ENCODE data around the gene CHST9.
"Not testable (repeated sequence)": the region's sequence is repeated elsewhere in the genome, so short reads cannot be mapped to it uniquely, and the experiment has no call there.

CHST9 gene

DNA sequence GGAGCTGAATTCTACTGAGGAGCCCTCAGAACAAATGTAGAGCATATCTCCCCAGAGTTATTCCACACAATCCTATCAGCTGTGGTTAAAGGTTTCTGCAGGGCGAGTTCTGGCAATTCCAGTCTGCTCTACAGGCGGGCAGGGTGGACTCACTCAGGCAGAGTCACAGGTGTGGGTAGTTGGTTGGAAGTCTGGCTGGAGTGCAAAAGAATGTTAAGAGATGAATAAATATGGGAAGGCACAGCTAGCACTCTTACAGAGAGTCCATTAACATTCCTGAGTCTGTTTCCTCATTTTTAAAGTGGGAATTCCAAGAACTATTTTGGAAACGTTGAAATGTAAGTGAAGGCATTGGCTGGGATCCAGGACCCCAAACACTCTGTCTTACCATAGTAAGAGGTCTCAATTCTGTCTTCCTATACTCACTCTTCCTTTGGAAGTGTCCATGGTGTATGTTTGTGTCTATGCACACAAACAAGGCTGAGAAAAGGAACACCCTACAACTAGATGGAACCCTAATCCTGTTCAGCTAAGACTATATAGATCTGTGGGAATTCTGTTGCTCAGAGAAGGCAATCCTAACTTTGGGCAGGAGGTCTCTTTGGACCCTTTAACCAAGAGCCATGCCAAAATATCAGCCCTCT lies 256.3 kb downstream of the CHST9 start:
- DNase-seq (ENCODE audit: low read depth), result no peak

DNA sequence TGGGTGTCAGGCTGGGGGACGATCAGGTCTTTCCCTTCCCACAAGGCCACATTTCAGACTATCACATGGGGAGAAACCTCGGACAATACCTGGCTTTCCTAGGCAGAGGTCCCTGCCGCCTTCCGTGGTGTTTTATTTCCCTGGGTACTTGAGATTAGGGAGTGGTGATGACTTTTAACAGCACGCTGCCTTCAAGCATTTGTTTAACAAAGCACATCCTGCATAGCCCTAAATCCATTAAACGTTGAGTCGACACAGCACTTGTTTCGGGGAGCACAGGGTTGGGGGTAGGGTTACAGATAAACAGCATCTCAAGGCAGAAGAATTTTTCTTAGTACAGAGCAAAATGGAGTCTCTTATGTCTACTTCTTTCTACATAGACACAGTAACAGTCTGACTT lies 257.3 kb downstream of the CHST9 start:
- not testable (repeated sequence) for DNase-seq (ENCODE audit: low read depth)

DNA sequence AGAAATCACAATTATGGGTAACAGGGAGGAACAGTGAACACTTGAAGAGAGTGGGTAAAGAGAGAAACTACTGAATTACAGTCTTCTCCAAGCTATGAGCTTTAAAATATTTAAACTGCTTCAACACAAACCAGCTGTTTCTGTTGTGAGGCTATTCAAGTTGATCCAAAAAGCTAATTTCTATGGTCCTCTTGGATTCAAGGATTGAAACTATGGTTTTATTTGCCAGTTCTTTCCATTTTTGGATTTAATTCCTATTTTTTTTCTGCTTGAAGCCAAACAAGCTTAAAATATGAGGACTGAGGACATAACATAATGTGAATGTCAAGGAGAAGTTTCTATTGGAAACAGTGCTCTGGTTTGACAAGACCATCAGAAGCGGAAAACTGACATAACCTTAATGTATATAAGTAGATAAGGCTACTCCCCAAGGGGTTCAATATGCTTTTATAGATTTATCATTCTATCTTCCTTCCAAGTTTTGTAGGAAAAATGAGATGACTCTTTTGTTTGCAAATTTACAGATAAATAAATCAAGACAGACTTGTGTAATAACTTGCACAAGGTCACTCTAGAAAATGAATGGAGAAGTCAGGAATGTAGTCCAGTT lies 258.9 kb downstream of the CHST9 start:
- DNase-seq (ENCODE audit: low read depth), result no peak

DNA sequence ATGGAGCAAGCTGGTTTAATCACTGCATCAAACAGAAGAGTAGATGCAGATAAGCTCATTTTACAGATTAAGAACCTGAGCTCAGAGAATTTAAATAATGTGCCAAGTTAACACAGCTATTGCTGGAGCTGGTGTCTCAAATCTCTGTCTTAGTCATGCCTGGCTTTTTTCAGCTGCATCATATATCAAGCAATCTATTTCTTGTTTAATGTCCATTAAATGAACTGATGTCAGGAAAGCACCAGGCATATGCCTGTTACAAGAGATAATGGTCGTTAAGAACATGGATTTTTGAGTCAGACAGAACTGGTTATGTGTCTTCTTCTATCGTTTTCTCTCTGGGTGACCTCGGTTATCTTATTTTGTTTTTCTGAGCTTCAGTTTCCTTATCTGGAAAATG lies 259.8 kb downstream of the CHST9 start:
- DNase-seq (ENCODE audit: low read depth), result no peak

DNA sequence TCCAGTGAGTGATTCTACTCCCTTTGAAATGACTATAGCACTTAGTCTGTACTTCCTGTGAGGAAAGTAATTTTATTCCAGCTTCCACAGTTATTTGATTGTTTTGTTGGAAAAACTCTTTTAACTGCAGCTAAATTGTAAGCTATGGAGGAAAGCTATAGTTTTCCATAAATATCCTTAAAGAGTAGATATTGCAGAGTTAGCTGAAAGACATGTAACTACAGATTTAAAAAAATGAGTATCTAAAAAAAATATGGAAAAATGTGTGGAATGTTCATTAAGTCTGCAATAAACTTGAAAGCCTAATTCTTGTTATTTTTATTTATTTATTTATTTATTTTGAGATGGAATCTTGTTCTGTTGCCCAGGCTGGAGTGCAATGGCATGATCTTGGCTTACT lies 262.8 kb downstream of the CHST9 start:
- no peak for DNase-seq (ENCODE audit: low read depth)

DNA sequence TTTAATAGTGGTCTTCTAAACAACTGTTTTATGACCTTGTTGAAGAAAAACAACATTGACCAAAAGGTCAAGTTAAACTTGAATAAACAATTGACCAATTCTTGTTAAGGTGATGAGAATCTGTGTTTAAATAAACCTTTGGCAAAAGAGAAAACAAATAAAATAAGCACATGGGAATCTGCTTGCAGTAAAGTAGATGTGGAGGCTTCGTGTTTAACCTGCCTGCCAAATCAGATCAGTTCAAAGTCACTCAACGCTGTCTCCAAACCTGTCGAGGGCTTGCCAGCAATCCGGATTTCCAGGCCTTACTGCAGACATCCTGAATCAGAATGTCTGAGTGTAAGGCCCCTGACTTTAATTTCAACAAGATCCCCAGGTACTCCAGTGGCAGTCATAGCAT lies 264.5 kb downstream of the CHST9 start:
- DNase-seq (ENCODE audit: low read depth), result no peak

DNA sequence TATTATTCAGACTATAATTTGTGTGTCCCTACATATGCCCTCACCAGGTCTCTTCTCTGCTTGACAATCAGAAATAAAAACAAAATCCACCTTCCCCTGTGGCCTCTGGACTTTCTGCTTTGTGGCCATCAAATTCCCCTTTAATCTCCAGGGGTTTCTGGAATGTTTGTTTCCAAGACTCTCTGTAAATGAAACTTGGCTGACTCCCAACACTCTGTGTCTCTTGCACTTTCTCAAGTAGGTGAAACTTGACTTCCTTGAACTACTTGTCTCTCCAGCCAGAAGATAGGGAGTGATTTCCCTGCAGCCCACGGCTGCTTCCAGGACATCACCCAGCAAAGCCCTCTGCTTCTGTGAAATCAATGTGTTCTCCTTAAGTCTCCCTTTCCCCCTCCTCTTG lies 265.5 kb downstream of the CHST9 start:
- no peak for DNase-seq (ENCODE audit: low read depth)

DNA sequence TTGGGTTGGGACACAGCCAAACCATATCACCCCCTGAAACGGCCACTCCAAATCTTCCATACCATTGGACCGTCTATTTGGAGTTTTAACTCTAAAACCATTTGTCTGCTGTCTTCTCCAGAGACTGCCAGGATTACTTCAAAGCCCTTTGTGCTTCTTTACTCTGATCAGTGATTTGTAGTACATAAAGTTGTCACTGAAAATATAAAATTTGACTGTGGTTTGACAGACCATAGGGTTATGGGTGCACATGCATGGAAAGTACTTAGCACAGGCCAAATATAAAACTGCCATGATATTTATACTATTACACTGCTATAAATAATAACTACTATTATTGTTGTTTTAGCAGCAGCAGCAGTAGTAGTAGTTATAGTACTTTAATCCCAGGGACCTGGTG lies 265.9 kb downstream of the CHST9 start:
- DNase-seq (ENCODE audit: low read depth), result no peak

DNA sequence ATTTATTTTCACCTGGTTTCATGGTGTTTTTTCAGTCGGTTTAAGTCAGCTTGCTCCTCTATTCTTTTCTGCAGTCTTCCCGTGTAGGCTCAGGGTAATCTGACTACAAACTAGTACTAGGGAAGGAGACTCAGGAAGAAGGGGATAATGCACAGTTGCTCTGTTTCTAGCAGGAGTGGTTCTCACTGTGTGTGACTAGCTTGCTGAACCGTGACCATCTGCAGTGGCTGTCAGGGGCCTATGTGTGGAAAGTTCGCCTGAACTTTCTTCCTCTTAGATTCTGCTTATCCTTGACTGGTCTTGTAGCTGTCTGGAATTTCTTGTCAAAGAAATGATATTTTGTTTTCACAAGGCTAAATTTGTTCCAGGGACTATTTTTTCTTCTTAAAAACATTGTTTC lies 273.3 kb downstream of the CHST9 start:
- DNase-seq (ENCODE audit: low read depth), result no peak

DNA sequence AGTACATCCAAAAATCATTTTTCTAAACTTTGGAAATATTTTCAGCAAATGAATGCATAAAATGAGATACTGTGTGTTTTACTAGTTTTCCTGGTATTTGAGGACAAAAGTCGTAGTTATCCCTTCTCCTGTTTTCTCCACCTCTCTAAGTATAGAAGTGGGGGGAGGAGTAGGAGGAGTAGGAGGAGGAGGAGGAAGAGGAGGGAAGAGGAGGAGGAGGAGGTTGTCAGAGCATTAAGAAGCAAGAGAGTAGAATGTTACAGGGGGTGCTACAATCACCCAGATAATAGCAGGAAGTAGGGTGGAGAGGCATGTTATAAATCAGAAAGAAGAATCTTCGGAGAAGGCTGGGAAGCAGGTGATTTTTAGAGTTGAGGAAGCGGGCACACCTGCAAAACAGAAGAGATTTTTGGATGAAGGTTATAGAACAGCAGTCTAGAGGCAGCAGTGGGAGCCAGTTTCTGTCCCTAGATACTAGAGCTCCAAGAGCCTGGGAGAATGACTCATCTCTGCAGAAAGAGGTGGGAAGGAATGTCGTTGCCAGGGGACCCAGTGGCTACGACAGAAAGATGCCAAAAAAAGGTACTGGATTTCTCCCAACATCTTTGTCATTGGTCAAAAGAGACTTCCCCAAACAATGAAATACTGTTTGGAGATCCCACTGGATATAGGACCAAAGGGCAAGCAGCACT lies 275.4 kb downstream of the CHST9 start:
- no peak for DNase-seq (ENCODE audit: low read depth)

DNA sequence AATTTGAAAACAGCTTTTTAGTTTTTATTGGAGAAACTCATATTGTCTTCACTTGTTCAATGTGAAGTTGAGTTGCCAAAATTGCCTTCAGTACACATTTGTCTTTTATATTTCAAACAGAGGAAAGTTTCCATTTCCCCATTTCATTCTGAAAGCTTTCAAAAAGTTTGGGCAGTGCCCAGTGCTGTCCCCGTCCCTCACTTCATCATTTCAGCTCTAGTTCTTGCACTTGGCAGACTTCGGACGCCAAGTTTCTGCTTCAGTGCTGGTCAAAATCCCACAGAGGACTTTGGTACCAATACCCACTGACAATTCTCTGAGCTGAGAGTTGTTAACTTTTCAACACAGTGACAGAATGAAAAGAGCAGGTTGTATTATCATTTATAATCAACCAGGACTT lies 276.2 kb downstream of the CHST9 start:
- DNase-seq (ENCODE audit: low read depth), result no peak

DNA sequence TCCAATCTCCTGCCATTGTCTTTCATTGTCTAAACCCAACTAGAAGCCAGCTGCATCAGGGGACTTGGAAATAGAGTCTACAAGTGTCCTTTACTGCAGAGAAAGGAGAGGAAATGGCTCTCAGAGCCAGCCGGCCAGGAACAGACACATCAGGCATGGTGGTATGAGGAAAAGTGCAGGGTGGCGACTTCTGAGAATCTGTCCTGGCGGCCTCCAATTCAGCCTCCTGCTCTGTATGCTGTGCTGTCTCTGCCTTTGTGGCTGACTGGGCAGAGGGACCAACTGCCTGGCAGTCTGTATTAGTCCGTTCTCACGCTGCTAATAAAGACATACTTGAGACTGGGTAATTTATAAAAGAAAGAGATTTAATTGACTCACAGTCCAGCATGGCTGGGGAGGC lies 282.8 kb downstream of the CHST9 start:
- DNase-seq (ENCODE audit: low read depth), result no peak

DNA sequence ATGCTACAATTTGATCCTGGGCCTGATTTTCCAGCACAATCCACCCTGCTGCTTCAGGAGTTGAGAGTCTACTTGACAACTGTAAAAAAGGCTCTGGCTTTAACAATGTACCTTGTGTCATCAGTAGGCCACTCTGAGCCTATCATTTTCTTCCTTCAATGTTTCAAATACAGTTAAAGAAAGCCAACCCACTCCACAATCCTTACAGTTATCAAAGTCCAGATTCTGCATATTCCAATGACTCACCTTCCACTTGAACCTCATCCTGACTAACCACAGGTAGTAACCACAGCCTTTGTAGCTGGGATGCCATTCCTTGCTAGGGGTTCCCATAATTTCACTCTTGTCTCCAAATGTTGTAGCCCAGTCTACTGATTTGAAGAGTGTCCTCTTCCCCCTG lies 284.1 kb downstream of the CHST9 start:
- DNase-seq (ENCODE audit: low read depth), result no peak

DNA sequence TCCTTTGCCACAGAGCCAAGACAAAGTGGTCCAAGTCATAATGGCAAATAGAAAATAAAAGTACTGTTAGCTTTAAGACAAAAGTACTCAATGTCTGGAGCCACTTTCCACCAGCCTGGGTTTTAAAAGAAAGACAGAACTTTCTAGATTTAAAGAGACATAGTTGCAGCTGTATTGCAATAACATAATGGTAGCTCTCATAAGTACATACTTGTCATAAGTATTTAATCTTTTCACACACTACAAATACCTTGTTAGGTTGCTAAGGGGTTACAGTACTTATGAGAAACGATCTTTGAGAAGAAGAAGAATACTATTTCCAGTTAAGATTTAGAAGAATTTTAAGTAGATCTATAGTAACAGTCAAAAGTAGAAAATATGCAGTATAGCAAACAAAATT lies 290.7 kb downstream of the CHST9 start:
- no peak for DNase-seq (ENCODE audit: low read depth)

DNA sequence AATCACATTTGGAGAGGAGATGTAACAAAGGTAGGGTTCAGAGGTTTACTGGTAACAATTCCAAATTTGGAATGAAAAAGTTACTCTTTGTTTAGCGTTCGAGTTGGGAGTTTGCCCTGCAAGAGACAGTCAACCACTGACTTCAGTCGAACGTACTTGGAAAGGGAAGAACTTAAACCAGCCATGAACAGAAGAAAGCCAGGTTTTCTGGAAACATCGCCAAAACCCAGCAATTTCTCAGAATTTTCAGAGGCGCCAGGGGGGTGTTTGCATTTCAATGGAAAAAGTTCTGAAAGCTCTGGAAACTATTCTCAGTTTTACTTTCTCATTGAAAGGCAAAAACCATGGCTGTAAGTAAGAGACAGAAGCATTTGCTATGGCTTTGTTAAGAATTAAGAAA lies 291.1 kb downstream of the CHST9 start:
- DNase-seq (ENCODE audit: low read depth), result no peak

DNA sequence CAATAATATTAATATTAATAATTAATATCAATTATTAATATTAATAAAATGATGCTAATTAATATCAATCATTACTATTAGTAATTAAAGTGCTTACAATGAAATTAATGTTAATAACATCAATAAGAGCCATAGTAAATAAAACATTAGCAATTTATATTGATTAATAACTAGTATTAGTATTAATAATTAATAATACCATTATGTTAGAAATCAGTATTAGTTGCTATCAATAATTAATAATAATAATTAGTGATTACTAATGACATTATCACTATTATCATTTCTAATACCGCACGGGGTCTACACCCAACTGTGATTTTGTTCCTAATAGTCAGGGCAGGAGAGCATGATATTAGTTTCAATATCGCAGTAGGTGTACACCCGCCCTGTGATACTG lies 296.8 kb downstream of the CHST9 start:
- no peak for DNase-seq (ENCODE audit: low read depth)

DNA sequence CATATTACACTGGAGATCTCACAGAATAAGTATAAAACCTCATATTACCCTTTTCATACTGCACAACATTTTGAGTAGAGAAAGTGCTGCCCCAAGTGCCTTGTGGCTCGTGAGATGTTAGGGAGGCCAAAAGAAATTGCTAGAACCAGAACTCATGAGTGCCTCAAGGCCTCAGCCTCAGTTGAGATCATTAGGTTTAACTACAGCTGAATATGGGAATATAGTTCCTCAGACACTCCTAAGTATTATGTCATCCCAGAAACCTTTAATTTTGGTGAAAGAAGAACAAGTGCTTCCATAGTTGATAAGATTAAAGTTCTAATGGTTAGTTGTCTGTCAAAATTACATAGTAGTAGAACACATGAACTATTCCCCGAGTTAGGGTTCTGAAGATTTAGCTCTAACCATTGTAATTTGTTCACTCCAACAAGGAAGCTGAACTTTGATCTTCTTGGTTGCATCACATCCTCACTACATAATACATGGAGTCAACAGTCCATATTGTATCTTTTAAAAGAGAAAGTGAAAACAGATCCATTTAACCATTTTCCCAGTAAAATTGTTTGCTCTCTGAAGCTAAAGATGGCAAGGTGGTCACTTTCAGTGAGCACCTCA lies 310.0 kb downstream of the CHST9 start:
- DNase-seq (ENCODE audit: low read depth), result no peak

DNA sequence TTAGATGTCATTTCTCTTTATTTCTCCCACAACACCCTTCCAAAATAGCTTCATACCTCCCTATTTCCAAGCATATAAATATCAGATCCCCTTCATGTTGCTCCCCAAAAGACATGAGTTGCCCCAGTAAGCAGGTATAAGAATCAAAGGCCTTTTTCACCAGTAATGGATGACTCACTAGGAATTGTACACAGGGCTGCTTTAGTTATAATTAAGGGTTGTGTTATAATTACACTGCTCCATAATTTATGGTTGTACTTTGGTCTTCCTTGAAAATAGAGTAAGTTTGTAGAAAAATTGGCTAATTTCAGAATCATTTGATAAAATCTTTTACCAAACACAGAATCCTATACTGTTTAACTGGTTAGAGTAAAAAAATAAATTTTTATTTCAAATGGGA lies 310.8 kb downstream of the CHST9 start:
- no peak for DNase-seq (ENCODE audit: low read depth)

DNA sequence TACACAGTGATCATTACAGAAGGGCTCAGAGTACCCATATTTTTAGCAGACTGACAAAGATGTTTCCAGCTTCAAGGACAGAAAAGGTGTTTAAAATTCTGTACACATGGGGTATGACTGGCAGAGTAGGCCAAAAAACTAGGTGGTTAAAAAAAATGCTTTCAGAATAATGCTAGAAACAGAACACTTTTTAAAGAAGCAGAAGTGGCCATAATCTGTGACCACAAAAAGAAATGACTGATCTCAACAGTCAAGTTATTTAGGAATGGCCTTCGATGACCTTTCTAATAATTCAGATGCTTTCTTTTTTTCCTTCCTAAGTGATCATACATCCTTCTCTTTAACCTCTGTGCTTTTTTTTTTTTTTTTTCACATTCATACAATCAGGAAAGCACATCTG lies 315.5 kb downstream of the CHST9 start:
- no peak for DNase-seq (ENCODE audit: low read depth)

DNA sequence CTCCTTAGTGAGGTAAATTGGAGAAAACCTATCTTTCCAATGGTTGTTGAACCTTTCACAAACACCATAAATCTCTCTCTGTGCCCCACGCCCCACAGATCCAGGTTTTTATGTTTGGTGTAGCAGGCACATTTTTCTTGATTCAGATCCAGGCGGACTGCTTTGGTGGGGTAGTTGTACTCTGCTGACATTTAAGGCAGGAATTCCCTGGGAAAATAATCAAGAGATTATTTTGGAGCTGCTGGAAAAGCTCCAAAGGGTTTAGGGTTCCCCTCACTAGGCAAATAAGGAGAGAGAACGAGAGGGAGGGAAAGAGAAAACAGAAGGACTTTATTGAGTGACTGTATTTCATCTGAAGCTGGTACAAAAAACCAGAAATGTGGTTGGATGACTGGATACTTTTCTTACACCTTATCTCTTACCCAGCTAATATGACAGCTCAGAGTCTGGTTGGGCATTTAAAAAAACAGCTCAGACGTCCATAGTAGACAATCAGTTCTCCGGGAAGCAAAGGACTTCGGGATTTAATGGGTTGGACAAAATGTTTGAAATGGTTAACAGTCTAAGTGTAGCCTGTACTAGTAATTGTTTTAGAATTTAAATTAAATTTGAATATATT lies 316.0 kb downstream of the CHST9 start:
- no peak for DNase-seq (ENCODE audit: low read depth)

DNA sequence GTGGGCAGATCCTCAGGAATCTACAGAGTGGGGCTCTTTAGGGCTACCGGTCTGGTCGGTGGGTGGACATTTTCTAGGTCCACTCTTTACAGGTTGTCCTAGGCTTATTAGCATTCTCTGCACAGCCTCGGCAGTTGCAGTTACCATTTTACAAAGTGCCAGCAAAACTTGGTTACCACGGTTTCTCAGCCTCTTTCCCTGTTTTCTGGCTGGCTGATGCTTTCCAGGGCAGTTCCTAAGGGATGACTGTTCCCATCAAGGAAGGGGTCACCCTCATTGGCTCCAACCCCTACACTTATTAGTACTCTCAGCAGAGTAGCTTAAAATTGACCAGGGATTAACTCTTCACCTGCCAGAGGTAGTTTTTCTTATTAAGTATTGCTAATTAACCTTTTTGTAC lies 317.6 kb downstream of the CHST9 start:
- DNase-seq (ENCODE audit: low read depth), result no peak

DNA sequence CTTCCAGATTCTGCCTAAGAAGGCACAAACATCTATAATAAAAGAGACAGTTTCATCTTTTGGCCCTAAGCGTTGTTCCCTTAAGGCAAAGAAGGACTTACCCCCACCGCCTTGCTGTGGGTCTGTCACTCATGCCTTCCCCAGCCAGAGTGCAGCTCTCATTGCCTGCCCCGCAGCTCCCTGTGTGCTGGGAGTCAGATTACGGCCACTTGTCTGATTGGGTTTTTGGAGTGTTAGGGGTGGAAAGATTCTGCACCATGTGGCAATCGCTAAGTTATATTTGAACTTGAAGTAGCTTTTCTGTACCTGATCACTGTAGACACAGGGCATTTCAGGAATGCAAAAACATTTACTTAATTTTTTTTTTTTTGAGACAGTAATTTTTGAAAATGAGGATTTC lies 319.6 kb downstream of the CHST9 start, which contains the start of gene AQP4:
TSS of gene AQP4 (minus strand) at position 151 of the 400 bp plus-strand sequence. CDS start at position 133, 18 bp downstream.
- no peak for DNase-seq (ENCODE audit: low read depth)

DNA sequence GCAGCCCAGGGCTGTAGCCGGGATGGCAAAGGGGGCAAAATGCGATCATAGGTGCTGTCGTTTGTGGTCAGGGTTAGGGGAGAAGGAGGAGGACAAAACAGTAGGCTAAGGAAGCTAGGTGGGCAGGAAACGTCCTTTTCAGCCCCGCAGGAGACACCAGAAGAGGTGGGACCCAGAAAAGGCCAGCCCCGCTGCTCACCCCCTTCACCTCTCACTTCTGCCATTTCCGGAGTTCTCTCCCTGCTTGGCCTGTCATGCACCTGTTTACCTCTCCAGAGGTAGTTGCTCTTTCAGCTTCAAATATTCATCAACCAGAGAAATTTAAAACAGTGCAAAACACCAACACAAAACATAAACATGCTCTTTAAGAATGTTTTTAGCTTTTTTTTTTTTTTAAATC lies 320.4 kb downstream of the CHST9 start:
- DNase-seq (ENCODE audit: low read depth), result no peak

All from stimulated activated CD8-positive, alpha-beta memory T cell treated with anti-CD3 and anti-CD28 coated beads, Interleukin-7, amount 100 ng/mL, for 24 hours (primary cell).